GM18499 (cell line): ENCODE results near the gene FSIP1.
"Not testable (repeated sequence)": the region's sequence is repeated elsewhere in the genome, so short reads cannot be mapped to it uniquely, and the experiment has no call there.

Source experiments
- ATAC-seq: cut with Tn5 transposase; IDR thresholded peaks from one replicate; pipeline ENCODE4 v1.9.1; 2021; ENCODE audit warnings: moderate number of reproducible peaks; ENCODE audit not compliant: insufficient read depth, unreplicated experiment

FSIP1 gene

DNA sequence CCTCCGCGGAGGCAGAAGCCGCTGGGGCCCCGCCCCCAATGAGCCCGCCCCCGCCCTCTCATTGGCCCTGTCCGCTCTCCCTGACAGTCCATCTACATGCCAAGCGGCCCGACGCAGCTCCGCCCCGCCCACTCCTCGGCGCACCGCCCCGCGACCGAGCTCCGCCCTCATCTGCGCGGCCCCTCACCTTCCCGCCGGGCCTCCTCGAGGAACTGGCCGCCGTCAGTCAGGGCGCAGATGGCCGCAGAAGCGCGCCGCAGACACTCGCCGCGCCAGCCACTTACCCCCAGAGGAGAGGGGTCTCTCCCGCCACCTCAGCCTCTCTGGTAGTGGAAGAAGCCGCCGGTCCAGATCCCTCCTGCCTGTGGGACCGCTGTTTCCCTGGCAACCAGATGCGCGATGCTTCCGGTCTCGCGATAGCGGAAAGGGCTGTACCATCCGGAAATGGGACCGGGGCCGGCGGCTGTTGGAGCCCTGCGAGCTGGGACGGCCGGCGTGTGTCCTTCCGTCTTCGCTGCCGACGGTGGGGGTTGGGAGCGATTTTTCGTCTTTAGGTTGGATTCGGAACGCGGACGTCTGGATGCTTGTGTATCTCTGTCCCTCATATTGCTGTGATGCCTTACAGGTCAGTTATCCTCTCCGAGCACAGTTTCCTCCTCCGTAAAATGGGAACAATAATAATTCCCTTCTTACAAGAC lies at the start of gene FSIP1:
TSS of gene FSIP1 (minus strand) at position 401 of the 698 bp plus-strand sequence. CDS start 6,317 bp downstream, outside the sequence.
- peak; percentile 89 for ATAC-seq

DNA sequence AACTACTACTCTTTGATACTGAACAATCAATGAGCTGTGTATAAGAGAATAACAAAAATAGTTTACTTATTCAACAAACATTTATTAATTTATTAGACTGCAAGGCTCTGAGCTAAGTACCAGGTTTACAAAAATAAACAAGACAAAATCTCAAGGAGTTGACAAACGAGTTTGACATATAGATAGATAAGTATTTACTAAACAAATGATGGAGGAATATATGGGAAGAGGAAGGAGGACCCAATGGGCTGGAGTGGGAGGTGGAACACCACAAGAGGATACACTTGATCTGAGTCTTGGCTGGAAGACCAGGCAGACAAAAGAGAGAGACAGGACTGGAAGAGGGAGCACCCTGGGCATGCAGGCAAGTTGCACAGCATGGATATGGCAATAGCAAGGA lies 47.5 kb upstream of the FSIP1 start:
- ATAC-seq: no peak

DNA sequence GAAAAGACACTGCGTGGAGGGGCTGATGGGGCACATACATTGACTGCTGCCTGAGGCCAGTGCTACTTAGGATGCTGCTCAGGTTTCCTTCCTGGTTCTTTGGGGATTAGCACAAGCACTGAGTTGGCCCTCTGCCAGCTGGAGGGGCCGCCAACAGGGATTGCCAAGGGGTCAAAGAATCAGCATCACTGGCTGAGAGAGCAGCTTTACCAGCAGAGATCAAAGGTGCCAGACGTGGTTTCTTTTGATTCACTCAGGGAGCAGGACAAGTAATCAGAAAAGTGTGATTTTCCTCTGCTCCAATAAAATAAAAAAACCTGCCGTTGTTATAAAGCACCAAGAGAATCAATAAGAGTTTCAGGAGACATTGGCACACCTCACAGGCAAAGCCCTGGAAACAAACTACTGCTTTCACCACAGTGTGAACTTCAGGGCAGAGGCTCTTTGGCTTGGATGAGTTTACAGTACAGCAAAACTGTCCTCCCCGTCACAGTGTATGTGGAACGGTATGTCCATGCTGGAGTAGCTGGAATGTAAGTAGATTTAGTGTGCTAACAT lies 45.8 kb upstream of the FSIP1 start:
- ATAC-seq: no peak

DNA sequence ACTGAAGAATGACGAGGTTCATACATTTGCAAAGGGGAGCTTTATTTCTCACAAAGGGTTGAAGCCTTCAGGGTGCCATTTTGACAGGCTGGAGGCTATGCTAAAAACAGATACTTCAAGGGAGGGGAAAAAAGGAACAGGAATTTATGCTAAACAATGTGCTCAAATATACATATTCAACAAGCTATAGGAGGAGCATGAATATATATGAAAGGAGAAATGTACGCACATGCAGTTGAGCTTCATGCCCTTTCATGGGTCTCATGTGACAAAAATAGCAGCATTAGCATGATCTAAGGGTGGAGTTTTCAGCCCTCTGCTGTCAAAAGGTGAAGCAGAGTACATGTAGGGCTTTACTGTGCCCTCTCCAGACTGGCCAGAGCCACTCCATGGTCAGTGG lies 44.3 kb upstream of the FSIP1 start:
- ATAC-seq: no peak

DNA sequence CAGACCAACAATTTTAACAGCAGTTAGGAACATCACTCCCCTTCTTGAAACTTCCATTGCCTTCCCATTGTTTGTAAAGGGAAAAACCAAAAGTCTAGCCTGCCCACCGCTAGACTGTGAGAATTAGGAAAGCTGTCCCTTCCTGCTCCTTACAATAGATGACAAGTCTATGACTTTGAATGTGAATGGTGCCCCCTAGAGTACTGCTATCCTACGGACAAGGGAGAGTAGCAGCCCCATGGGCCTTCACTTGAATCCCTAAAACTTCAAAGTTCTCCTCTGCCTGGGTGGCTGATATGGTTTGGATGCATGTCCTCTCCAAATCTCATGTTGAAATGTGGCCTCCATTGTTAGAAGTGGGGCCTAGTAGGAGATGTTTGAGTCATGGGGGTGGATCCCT lies 41.0 kb upstream of the FSIP1 start:
- ATAC-seq: no peak

DNA sequence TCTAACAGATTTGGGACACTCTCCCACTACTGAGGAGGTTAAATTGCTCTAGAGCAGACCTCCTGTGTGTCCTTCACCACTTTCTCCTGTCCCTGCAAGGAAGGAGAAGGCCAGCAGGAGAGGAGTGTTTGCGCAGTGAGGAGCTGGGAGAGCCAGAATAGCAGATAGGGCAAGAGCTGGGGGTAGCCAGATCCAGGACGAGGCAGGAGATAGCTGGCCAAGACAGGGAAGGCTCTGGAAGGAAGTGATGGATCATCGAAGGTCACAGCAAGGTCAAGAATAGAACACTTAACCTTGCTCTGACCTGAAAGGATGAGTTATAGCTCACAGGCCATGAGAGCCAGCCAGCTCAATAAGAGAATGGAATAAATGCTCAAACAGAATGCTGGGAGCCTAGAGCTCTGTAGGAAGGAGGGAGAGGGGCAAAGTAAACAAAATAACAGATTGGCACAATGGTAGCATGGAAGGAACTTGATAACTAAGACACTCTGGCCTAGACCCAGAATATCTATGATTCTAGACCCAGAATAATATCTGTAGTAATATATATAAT lies 37.5 kb upstream of the FSIP1 start:
- no peak for ATAC-seq

DNA sequence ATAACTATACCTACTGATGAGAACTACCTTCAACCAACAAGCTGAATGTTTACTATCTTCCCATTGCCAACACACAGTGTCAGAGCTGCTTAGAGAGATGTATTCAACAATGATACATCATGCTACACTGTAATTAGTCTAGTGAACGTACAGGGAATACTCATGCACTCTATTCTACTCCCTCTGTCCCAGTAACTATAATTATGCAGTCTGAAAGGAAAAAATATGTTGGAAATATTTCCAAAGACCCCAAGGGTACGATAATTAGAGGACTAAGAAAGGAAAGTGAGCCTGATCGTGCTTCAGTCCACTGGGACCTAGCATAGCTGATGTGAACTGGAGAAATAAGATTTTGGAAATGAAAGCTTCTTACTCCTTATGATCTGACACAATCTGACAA lies 36.9 kb upstream of the FSIP1 start:
- ATAC-seq: no peak

DNA sequence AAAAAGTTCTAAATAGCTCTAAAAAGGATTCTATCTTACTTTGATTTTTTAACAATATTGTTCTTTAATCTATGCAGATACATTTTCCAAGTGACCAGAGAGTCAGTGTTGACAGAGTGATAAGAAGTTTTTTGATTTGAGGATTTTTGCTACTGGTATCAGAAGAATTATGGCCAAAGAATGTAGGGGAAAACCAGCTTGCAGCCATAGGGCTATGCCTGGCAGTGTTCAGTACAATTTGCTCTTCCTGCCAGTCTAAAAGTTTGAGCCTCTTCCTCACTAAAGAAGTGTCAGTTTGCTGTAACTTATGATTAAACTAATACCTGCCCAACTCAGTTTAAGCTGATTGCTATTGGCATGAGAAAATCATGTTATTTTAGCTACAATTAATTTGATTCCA lies 35.3 kb upstream of the FSIP1 start:
- no peak for ATAC-seq

DNA sequence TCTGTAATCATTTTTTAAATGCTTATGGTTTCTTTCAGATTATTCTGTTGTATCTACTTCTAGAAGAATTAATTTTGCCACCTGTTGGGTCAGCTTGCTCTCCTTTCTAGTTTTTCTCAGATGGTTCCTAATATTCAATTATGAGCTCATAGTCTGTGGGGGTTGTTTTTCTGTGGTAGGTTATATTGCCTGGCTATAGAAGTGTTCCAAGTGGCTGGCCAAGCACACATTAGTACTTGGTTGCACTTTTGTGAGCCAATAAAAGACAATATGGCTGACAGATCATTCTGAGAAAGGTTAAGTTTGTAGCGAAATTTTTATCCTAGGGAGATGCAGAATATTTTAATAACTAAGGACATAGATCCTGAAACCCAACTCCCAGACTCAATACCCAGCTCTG lies 31.8 kb upstream of the FSIP1 start:
- no peak for ATAC-seq

DNA sequence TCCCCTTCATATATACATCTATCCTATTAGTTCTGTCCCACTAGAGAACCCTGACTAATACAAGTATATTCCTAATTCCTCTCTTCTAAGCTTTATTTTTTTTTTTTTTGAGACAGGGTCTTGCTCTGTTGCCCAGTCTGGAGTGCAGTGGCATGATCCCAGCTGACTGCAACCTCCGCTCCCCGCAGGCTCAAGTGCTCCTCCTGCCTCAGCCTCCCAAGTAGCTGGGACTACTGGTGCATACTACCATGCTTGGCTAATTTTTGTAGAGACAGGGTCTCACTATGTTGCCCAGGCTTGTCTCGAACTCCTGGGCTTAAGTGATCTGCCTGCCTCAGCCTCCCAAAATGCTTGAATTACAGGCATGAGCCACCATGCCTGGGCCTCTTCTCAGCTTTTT lies 30.0 kb upstream of the FSIP1 start:
- not testable (repeated sequence) for ATAC-seq

DNA sequence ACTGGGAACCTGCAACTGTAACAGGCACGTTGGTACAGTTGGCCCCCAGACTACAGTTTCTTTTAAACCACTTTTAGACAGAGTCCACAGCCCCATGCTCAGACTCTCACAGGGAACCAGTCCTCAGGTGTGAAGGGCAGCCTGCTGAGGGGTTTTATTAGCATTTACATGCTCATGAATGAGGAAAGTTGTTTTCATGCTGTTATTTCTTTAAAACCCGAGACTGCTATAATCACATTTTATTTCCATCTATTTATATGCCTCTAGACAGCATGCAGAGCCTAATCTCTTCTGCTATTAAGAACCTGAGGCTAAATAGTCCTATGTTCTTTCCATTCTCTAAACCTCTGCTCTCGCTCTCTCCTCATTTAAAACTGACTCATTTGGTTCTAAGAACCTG lies 26.3 kb upstream of the FSIP1 start:
- no peak for ATAC-seq

DNA sequence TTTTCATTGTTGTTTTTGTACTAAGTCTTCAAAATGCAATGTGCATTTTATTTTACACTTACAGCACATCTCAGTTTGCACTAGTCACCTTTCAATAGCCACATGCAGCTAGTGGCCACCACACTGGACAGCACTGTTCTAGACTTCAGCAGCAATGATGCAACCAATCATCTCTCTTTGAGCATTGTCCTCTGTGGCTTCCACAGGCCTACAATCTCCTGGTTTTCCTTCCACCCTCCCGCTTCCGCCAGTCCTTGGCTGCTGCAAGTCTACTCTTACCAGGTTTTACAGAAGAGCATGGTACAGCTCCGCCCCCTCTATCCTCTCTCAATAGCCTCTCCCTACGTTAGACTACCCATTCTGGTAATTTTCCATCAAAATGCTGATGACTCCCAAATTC lies 25.1 kb upstream of the FSIP1 start:
- ATAC-seq: no peak

DNA sequence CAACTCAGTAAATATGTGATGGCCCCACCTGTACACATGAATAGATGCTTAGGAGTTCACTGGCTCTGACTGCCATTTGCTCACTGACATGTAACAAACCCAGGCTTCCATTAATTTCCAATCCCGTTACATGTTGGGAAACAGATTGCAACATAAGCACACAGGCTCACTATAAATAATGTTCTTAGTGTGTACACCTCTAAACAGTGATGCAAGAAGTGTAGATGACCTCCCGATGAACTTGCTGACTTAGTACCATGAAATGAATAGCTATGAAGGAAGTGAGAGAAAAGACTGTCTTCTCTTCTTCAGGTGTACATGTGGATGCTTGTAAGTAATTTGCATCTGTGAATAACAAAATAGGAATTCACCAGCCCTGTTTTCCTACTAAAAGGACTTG lies 21.4 kb upstream of the FSIP1 start:
- no peak for ATAC-seq

DNA sequence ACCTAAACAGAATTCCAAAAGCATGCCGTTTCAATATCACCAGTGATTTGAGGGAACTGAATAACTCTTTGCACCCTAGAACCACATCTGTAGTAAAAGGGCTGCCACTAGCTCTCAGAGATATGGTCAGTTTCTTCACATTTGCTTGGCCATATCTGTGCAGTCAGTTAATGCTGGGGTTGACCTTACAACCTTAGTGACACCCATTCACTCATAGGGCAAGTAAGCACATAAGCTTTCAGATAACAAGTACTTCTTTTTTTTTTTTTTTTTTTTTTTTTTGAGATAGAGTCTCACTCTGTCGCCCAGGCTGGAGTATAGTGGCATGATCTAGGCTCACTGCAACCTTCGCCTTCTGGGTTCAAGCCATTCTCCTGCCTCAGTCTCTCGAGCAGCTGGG lies 20.4 kb upstream of the FSIP1 start:
- ATAC-seq: no peak

DNA sequence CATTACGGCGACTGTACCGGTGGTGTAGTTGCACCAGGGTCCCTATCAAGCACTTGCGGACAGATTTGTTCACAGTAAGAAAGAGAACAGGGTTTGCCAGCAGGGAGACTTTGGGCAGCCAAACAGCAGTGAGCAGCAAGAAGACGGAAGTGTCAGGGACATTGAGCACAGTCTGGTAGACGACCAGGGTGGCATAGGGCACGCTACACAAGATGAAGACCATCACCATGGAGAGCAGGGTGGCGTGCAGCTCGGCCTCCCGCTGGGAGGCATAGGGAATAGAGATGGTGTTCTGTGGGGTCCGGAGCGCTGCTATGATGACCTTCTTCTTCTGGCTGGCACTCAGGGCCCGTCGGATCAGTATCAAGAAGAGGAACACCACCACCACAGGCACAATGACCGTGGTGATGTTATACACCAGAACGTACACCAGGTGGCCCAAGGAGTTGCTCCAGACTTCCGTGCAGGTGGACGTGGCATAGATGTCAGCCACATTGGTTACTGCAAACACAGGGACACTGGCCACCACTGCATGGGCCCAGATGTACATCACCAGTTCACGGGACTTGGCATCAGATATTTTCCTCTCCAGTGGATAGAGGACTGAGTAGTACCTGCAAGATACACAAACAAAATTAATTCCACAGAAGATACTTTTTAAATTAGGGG lies 19.1 kb upstream of the FSIP1 start:
- no peak for ATAC-seq

DNA sequence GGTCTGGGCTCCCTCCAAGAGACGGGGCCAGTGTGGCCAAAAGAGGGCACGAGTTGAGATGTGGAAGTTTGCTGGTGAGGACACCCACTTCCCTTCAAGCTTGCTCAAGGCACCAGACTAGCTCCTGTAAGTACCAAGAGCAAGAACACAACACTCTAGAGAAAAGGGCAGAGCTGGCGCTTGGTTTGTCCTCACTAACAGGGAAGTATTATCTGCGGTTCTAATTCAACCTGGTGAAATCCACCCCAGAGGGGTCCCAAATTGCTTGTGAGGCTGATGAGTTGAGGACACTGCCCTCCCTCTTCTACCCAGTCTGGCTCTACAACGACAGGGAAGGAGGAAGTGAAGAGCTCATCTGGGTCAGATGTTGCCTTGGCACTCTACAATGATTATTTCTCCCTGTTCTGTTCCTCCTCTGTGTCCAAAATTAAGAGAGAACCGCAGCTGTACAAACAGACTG lies 16.9 kb upstream of the FSIP1 start:
- no peak for ATAC-seq

DNA sequence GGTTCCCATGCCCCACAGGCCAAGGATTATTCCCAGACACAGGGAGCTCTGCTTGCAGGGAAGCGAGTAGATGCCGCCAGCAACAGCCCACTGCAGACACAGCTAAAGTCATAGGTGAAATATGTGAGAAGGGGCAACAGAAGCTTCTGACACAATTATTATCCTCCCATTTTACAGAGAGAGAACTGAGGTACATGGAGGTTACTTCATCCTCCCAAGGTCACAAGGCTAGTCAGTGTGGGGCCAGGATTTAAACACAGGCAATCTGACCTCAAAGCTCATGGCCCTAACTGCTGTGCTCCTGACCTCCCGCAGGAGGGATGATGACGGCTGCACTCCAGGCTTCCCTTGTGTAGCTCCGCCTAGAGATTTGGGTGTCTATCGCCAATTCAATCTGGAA lies 15.7 kb upstream of the FSIP1 start:
- no peak for ATAC-seq

DNA sequence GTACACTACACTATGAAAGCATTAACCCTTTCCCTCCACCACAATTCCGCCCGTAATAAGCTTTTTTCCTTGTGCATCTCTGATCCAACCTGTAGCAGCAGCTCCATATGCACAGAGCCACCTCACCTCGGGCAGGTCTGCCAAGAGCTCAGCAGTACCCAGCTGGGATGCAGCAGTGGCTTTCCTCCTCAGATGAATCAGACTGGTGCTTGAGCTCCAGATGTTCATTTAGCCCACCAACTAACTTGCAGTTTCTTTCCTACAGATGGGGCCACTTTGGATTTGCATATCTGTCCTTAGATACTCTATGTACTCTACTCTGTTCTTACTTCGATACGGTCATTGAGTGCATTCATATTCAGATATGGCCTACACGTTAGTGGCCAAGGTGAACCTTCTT lies 14.8 kb upstream of the FSIP1 start:
- no peak for ATAC-seq

DNA sequence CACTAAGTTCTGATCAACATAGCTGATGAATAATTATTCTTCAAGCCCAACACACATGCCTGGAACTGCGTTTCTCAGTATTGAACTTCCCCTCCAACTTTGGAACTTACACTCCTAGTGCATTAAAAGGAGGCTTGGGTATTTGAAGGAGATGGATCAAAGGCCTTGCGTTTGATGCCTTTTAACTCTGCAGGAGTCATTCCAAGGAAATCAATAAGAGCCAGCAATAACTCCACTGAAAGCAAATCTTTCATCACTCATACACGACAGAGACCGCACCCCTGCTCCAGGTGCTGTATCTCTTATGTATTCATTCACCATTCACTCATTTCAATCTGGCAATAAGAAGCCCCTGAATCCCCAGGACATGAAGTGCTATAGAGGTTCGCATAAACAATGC lies 14.0 kb upstream of the FSIP1 start:
- no peak for ATAC-seq

DNA sequence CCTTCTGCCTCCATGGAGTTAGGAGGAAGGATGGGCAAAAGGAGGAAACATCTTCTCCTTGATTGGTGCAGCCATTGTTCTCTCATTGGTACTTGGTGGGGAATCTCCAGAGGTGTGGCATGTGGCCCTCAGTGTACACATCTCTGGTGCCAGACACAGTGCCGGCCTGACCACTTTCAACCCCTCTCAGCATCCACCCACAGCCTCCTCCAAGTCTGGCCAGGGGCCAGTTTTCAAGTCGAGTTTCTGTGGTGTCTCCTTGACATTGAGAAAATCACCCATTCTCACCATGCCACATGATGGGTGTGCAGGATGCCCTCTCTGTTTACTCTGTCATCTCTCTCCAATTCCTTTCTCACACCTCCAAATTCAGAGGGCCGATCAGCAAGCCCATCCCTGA lies 12.8 kb upstream of the FSIP1 start:
- ATAC-seq: no peak

DNA sequence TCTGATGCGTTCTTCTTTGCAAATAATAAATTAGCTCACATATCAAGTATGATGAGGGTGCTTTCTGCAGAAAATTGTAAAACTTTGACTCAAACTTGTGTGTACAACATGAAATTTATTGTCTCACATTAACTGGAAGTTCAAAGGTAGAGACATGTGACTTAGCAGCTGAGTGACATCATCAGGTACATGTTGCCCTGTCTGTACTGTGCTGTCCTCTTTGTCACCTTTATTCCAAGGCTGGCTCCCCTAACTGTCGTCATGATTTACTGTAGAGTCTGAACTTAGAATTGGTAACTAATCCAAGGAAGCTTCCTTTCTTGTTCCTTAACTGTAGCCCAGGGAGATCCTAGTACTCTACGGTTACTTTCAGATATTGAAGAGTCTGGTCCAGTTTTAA lies 12.3 kb upstream of the FSIP1 start:
- ATAC-seq: no peak

DNA sequence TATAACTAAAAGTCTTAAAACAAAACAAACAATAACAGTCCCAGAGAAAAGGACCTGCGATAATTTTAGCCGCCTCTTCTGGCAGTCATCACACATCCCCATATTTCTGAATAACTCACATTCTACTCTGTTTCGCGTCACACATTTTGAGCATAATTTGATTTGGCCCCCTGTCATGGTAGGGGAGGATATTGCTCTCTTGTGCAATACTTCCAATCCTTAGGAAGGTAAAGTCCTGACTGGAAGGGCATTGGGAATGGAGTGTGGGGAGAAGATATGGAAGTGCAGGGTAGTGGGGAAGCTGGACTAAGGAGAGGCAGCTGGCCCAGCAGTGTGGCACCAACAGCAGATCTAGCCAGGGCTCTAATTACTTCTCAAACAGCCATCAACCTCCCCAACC lies 11.3 kb upstream of the FSIP1 start:
- no peak for ATAC-seq
